SK-N-SH treated with all-trans-retinoic acid at 6 μM for 48 hours (cell line): Measurements from ENCODE around the gene FAHD2A.
"Not testable (repeated sequence)": the region's sequence is repeated elsewhere in the genome, so short reads cannot be mapped to it uniquely, and the experiment has no call there.

ENCODE experiments used
- ATAC-seq: fragments of 200-7000 bp; cut with Tn5 transposase; 3 replicates; pipeline ENCODE4 v1.9.1; 2020; ENCODE audit warnings: mild to moderate bottlenecking, moderate library complexity
- ARNTL ChIP-seq: fragments of 450-650 bp; formaldehyde crosslinking; IDR thresholded peaks from 2 replicates; pipeline ENCODE4 v1.5.0; 2020; ENCODE audit warnings: low read depth, mild to moderate bottlenecking, moderate library complexity, borderline replicate concordance
- CSDC2 ChIP-seq: fragments of 250-450 bp; sonication (Bioruptor Pico); IDR thresholded peaks from 2 replicates; pipeline ENCODE4 v1.5.0; 2020; ENCODE audit warnings: mild to moderate bottlenecking, moderate library complexity
- GLIS3 ChIP-seq: fragments of 250-450 bp; sonication (Bioruptor Pico); IDR thresholded peaks from 2 replicates; pipeline ENCODE4 v1.5.0; 2020; ENCODE audit warnings: mild to moderate bottlenecking, moderate library complexity
- ISL1 ChIP-seq: fragments of 250-450 bp; sonication (Bioruptor Pico); IDR thresholded peaks from 2 replicates; pipeline ENCODE4 v2.1.2; 2022; ENCODE audit warnings: mild to moderate bottlenecking, moderate library complexity
- OSR1 ChIP-seq: fragments of 250-450 bp; sonication (Bioruptor Pico); IDR thresholded peaks from 2 replicates; pipeline ENCODE4 v1.8.0; 2022; ENCODE audit warnings: moderate library complexity, mild to moderate bottlenecking, inconsistent platforms
- POU6F1 ChIP-seq: fragments of 250-450 bp; sonication (Bioruptor Pico); IDR thresholded peaks from 2 replicates; pipeline ENCODE4 v1.8.0; 2021; ENCODE audit warnings: low read depth, mild to moderate bottlenecking, moderate library complexity, borderline replicate concordance
- PPARA ChIP-seq: fragments of 250-450 bp; sonication (Bioruptor Pico); IDR thresholded peaks from 2 replicates; pipeline ENCODE4 v1.5.0; 2020; ENCODE audit warnings: mild to moderate bottlenecking, borderline replicate concordance
- RARB ChIP-seq: fragments of 250-450 bp; sonication (Bioruptor Pico); IDR thresholded peaks from 2 replicates; pipeline ENCODE4 v1.8.0; 2021; ENCODE audit warnings: mild to moderate bottlenecking, moderate library complexity
- SNAI2 ChIP-seq: fragments of 250-450 bp; sonication (Bioruptor Pico); IDR thresholded peaks from 2 replicates; pipeline ENCODE4 v1.5.0; 2020; ENCODE audit warnings: mild to moderate bottlenecking, moderate library complexity
- TCF4 ChIP-seq: fragments of 250-450 bp; sonication (Bioruptor Pico); IDR thresholded peaks from 2 replicates; pipeline ENCODE4 v1.8.0; 2021; ENCODE audit warnings: mild to moderate bottlenecking, moderate library complexity, borderline replicate concordance
- TOX ChIP-seq: fragments of 250-450 bp; sonication (Bioruptor Pico); IDR thresholded peaks from 2 replicates; pipeline ENCODE4 v1.8.0; 2021; ENCODE audit warnings: mild to moderate bottlenecking, moderate library complexity, borderline replicate concordance
- TSHZ2 ChIP-seq: fragments of 250-450 bp; sonication (Bioruptor Pico); IDR thresholded peaks from 2 replicates; pipeline ENCODE4 v1.5.0; 2020; ENCODE audit warnings: mild to moderate bottlenecking, moderate library complexity
- ZC3H10 ChIP-seq: fragments of 250-450 bp; sonication (Bioruptor Pico); IDR thresholded peaks from 2 replicates; pipeline ENCODE4 v1.5.1; 2021; ENCODE audit warnings: mild to moderate bottlenecking, moderate library complexity
- ZFP3 ChIP-seq: fragments of 250-450 bp; sonication (Bioruptor Pico); IDR thresholded peaks from 2 replicates; pipeline ENCODE4 v1.5.0; 2020; ENCODE audit warnings: mild to moderate bottlenecking, moderate library complexity
- ZFP30 ChIP-seq: fragments of 450-650 bp; formaldehyde crosslinking; IDR thresholded peaks from 2 replicates; pipeline ENCODE4 v1.5.0; 2022; ENCODE audit warnings: mild to moderate bottlenecking, moderate library complexity
- ZNF565 ChIP-seq: fragments of 450-650 bp; formaldehyde crosslinking; conservative IDR thresholded peaks from 2 replicates; pipeline ENCODE4 v1.5.0; 2020; ENCODE audit warnings: low read depth, mild to moderate bottlenecking, moderate library complexity
- ZNF70 ChIP-seq: fragments of 450-650 bp; formaldehyde crosslinking; IDR thresholded peaks from 2 replicates; pipeline ENCODE4 v1.5.0; 2020; ENCODE audit warnings: mild to moderate bottlenecking, moderate library complexity
- ZNF8 ChIP-seq: fragments of 450-650 bp; formaldehyde crosslinking; IDR thresholded peaks from 2 replicates; pipeline ENCODE4 v1.5.0; 2020; ENCODE audit warnings: mild to moderate bottlenecking, moderate library complexity
- TF ChIP-seq, protein P1 (sequence below): fragments of 250-450 bp; sonication (Bioruptor Pico); IDR thresholded peaks from 2 replicates; pipeline ENCODE4 v1.5.1; 2020; ENCODE audit warnings: low read depth, mild to moderate bottlenecking, moderate library complexity
- TF ChIP-seq, protein P2 (sequence below): fragments of 250-450 bp; sonication (Bioruptor Pico); IDR thresholded peaks from 2 replicates; pipeline ENCODE4 v1.5.1; 2021; ENCODE audit warnings: mild to moderate bottlenecking, moderate library complexity
- TF ChIP-seq, protein P3 (sequence below): fragments of 250-450 bp; sonication (Bioruptor Pico); IDR thresholded peaks from 2 replicates; pipeline ENCODE4 v1.8.0; 2020; ENCODE audit warnings: mild to moderate bottlenecking, moderate library complexity, borderline replicate concordance

The FAHD2A gene

GRCh38 chr2:95377216-95378123, 25.0 kb upstream of the FAHD2A start:
- TF ChIP-seq ISL1 (no peak), GLIS3 (CRISPR knock-in tag) (no peak), TSHZ2 (no peak), TOX (CRISPR knock-in tag) (no peak), ZFP30 (CRISPR knock-in tag) (no peak)
- TF ChIP-seq, all 23 proteins: peak for 0
- no peak for ATAC-seq

GRCh38 chr2:95378281-95378680, 24.2 kb upstream of the FAHD2A start:
- ATAC-seq: not testable (repeated sequence)

DNA sequence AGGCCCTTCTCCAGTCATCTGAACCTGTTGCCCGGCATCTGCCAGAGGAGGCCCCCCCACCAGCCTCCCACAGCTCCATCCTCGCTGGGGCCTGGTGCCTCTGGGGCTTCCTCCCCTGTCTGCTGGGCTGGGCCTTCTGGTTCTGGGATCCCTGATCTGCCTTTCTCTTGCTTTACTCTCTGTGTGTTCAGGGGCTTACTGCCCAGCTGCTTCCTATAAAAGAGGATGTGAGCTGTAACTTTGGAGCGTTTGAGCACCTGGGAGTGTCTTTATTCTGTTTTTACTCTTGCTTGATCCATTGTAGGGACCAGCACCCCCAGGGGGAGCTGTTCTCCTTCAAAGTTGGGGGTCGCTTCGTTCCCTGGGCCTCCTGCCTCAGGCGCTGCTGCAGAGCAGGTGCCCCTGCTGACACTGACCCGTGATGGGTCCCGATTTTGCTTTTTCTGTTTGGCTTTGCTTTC, 23.1 kb upstream of the FAHD2A start:
- TF ChIP-seq GLIS3 (CRISPR knock-in tag): no peak

GRCh38 chr2:95380280-95380679, 22.2 kb upstream of the FAHD2A start:
- ATAC-seq: no peak
- TF ChIP-seq TSHZ2: no peak
- TF ChIP-seq GLIS3 (CRISPR knock-in tag): no peak
- TF ChIP-seq ZC3H10 (CRISPR knock-in tag): no peak
- TF ChIP-seq ZNF565 (CRISPR knock-in tag): no peak
- no peak for TF ChIP-seq CSDC2 (CRISPR knock-in tag)
- TF ChIP-seq POU6F1 (CRISPR knock-in tag): no peak
- no peak for TF ChIP-seq ZNF70 (CRISPR knock-in tag)
- no peak for TF ChIP-seq ARNTL (CRISPR knock-in tag)
- no peak for TF ChIP-seq TOX (CRISPR knock-in tag)
- TF ChIP-seq SNAI2: no peak
- no peak for TF ChIP-seq ZFP3
- TF ChIP-seq PPARA (CRISPR knock-in tag): no peak
- TF ChIP-seq, protein P1, sequence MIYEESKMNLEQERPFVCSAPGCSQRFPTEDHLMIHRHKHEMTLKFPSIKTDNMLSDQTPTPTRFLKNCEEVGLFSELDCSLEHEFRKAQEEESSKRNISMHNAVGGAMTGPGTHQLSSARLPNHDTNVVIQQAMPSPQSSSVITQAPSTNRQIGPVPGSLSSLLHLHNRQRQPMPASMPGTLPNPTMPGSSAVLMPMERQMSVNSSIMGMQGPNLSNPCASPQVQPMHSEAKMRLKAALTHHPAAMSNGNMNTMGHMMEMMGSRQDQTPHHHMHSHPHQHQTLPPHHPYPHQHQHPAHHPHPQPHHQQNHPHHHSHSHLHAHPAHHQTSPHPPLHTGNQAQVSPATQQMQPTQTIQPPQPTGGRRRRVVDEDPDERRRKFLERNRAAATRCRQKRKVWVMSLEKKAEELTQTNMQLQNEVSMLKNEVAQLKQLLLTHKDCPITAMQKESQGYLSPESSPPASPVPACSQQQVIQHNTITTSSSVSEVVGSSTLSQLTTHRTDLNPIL (CRISPR knock-in tag): no peak
- no peak for TF ChIP-seq OSR1 (CRISPR knock-in tag)
- TF ChIP-seq, protein P2, sequence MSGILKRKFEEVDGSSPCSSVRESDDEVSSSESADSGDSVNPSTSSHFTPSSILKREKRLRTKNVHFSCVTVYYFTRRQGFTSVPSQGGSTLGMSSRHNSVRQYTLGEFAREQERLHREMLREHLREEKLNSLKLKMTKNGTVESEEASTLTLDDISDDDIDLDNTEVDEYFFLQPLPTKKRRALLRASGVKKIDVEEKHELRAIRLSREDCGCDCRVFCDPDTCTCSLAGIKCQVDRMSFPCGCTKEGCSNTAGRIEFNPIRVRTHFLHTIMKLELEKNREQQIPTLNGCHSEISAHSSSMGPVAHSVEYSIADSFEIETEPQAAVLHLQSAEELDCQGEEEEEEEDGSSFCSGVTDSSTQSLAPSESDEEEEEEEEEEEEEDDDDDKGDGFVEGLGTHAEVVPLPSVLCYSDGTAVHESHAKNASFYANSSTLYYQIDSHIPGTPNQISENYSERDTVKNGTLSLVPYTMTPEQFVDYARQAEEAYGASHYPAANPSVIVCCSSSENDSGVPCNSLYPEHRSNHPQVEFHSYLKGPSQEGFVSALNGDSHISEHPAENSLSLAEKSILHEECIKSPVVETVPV (CRISPR knock-in tag): no peak
- no peak for TF ChIP-seq ZNF8
- no peak for TF ChIP-seq ZFP30 (CRISPR knock-in tag)
- TF ChIP-seq, protein P3, sequence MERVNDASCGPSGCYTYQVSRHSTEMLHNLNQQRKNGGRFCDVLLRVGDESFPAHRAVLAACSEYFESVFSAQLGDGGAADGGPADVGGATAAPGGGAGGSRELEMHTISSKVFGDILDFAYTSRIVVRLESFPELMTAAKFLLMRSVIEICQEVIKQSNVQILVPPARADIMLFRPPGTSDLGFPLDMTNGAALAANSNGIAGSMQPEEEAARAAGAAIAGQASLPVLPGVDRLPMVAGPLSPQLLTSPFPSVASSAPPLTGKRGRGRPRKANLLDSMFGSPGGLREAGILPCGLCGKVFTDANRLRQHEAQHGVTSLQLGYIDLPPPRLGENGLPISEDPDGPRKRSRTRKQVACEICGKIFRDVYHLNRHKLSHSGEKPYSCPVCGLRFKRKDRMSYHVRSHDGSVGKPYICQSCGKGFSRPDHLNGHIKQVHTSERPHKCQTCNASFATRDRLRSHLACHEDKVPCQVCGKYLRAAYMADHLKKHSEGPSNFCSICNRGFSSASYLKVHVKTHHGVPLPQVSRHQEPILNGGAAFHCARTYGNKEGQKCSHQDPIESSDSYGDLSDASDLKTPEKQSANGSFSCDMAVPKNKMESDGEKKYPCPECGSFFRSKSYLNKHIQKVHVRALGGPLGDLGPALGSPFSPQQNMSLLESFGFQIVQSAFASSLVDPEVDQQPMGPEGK (CRISPR knock-in tag): no peak
- no peak for TF ChIP-seq TCF4 (CRISPR knock-in tag)
- TF ChIP-seq RARB (CRISPR knock-in tag): no peak

More for the DNA sequence above, 23.1 kb upstream of the FAHD2A start:
- ATAC-seq: peak; percentile 26; the same call in 2 of the 3 replicates
